Endothelial cell of umbilical vein (primary cell): ENCODE data around the gene PIGO. TPM values are rescaled to one million over a fixed set of nuclear protein-coding genes. Genes with fewer than 3 reads are reported as not detected.

Experiments used
- BruUV-seq: library from RNA; stranded (reverse); fragments of 400-500 nt; replicated peaks from 2 replicates; lab custom pipeline; 2021; lab: Mats Ljungman, UMichigan
- CTCF ChIA-PET: fragments of 300-600, 350-600 bp; sonication (Branson Sonifier 250); formaldehyde crosslinking; loops from one replicate; lab custom pipeline; 2021; ENCODE audit warnings: antibody characterized with exemption, inconsistent platforms; lab: Charles Lee
- POLR2A ChIA-PET: fragments of 300-600, 350-600 bp; sonication (Branson Sonifier 250); formaldehyde crosslinking; loops from one replicate; lab custom pipeline; 2021; ENCODE audit warnings: antibody characterized with exemption, inconsistent platforms; lab: Charles Lee
- DNase-seq: peaks from one replicate; pipeline ENCODE4 v3.0.0-alpha.2; 2011; ENCODE audit warnings: low read depth, low spot score
- FAIRE-seq: peaks from 2 replicates; lab custom pipeline; 2011; peaks lifted over from hg19 to GRCh38; lab: Jason Lieb, UNC
- H2AFZ ChIP-seq: 2 replicates; pipeline ENCODE4 v1.6.0; 2012; ENCODE audit warnings: low read depth, low read length, control low read depth, inconsistent platforms
- H3K27ac ChIP-seq: 2 replicates; pipeline ENCODE4 v1.5.1; 2011; ENCODE audit warnings: low read depth, mild to moderate bottlenecking, control low read depth, low read length, moderate library complexity; ENCODE audit not compliant: insufficient read depth
- H3K27me3 ChIP-seq, 2 experiments: 2 replicates each; pipeline versions ENCODE4 v1.6.0 to v1.6.1; 2011; ENCODE audit warnings: low read length in 2 of 2, mixed read lengths in 1 of 2; ENCODE audit not compliant: control insufficient read depth in 2 of 2, insufficient read depth in 2 of 2
- H3K36me3 ChIP-seq, 2 experiments: 2 replicates in 1 of 2; 3 replicates in 1 of 2; pipeline ENCODE4 v1.5.1; 2011; ENCODE audit warnings: low read length in 2 of 2, mild to moderate bottlenecking in 1 of 2, moderate library complexity in 1 of 2; ENCODE audit not compliant: control insufficient read depth in 2 of 2, insufficient read depth in 2 of 2; ENCODE audit errors: extremely low read depth in 1 of 2
- H3K4me1 ChIP-seq: 3 replicates; pipeline ENCODE4 v1.5.1; 2011; ENCODE audit warnings: mild to moderate bottlenecking, low read length; ENCODE audit not compliant: control insufficient read depth, insufficient read depth; ENCODE audit errors: extremely low read depth
- H3K4me2 ChIP-seq: 2 replicates; pipeline ENCODE4 v1.6.1; 2011; ENCODE audit warnings: low read length, control low read depth, mixed read lengths; ENCODE audit not compliant: insufficient read depth
- H3K4me3 ChIP-seq, 3 experiments: fragments of 200-600 bp in 1 of 3; sonication (generic), shearing (Covaris generic) in 1 of 3; replicated peaks in 1 of 3; 2 replicates each; pipeline ENCODE4 v1.5.1; 2011 to 2016; ENCODE audit warnings: control low read depth in 3 of 3, low read length in 3 of 3, mild to moderate bottlenecking in 2 of 3, inconsistent platforms in 1 of 3, low read depth in 1 of 3, moderate library complexity in 1 of 3; ENCODE audit not compliant: insufficient read depth in 1 of 3
- H3K79me2 ChIP-seq: 2 replicates; pipeline ENCODE4 v1.6.0; 2012; ENCODE audit warnings: low read length, inconsistent platforms; ENCODE audit not compliant: control insufficient read depth, insufficient read depth
- H3K9ac ChIP-seq: replicated peaks from 2 replicates; pipeline ENCODE3; 2011; ENCODE audit warnings: low read length, control low read depth; ENCODE audit not compliant: insufficient read depth; ENCODE audit errors: extremely low read depth
- H3K9me1 ChIP-seq: replicated peaks from 3 replicates; pipeline ENCODE4 v1.6.0; 2011; ENCODE audit warnings: mild to moderate bottlenecking, low read length; ENCODE audit not compliant: control insufficient read depth, insufficient read depth; ENCODE audit errors: extremely low read depth
- H3K9me3 ChIP-seq: replicated peaks from 2 replicates; pipeline ENCODE4 v1.5.1; 2012; ENCODE audit warnings: low read length, inconsistent platforms; ENCODE audit not compliant: control insufficient read depth, insufficient read depth
- H4K20me1 ChIP-seq: replicated peaks from 2 replicates; pipeline ENCODE3; 2011; ENCODE audit warnings: mild to moderate bottlenecking, low read length; ENCODE audit not compliant: control insufficient read depth, insufficient read depth; ENCODE audit errors: extremely low read depth
- EZH2 ChIP-seq: IDR thresholded peaks from 2 replicates; pipeline ENCODE4 v1.6.1; 2012; ENCODE audit warnings: borderline replicate concordance, low read depth, mild to moderate bottlenecking, moderate library complexity, low read length, inconsistent platforms; ENCODE audit not compliant: severe bottlenecking
- FOS ChIP-seq: IDR thresholded peaks from 2 replicates; pipeline ENCODE4 v1.6.1; 2011; ENCODE audit warnings: mild to moderate bottlenecking, low read length, moderate library complexity, borderline replicate concordance; ENCODE audit not compliant: insufficient read depth
- GATA2 ChIP-seq: IDR thresholded peaks from 2 replicates; pipeline ENCODE4 v1.7.0; 2011; ENCODE audit warnings: low read depth, mild to moderate bottlenecking, moderate library complexity, mixed read lengths, low read length; ENCODE audit not compliant: insufficient read length, insufficient read depth
- JUN ChIP-seq: IDR thresholded peaks from 2 replicates; pipeline ENCODE4 v1.6.1; 2011; ENCODE audit warnings: borderline replicate concordance, low read depth; ENCODE audit not compliant: insufficient read length, insufficient read depth
- MYC ChIP-seq: IDR thresholded peaks from one replicate; pipeline ENCODE4 v1.6.1; 2011; ENCODE audit warnings: mild to moderate bottlenecking, low read depth, low read length
- POLR2A ChIP-seq: IDR thresholded peaks from 2 replicates; pipeline ENCODE4 v1.6.1; 2012; ENCODE audit warnings: low read depth, mild to moderate bottlenecking, control low read depth, low read length
- POLR2AphosphoS5 ChIP-seq: IDR thresholded peaks from 2 replicates; pipeline ENCODE4 v1.6.1; 2012; ENCODE audit warnings: low read depth, mild to moderate bottlenecking, control low read depth, low read length, moderate library complexity; ENCODE audit not compliant: insufficient read depth
- dilution Hi-C: fragments of 300-500 bp; cut with MboI; formaldehyde crosslinking; loops from one replicate; pipeline ENCODE4 v1.15.0; 2019; ENCODE audit warnings: low sequenced_read_pairs; ENCODE audit not compliant: extremely low pct_ligation_motif_present
- intact Hi-C: fragments of 100-400 bp; cut with micrococcal nuclease; formaldehyde crosslinking; loops from one replicate; pipeline ENCODE4 v1.10.0; 2022
- polyA plus RNA-seq, 4 experiments: library from polyadenylated mRNA; depleted of rRNA in 3 of 4; stranded (reverse) in 3 of 4; unstranded in 1 of 4; fragments of >200 nt; gene quantifications; 2 replicates each; pipeline versions ENCODE4 v1.2.1 to v1.2.3, GENCODE V29; 2011 to 2012; ENCODE audit warnings: missing spikeins in 1 of 4
- total RNA-seq: library from RNA; stranded (reverse); gene quantifications from 2 replicates; pipeline ENCODE4 v1.2.3, GENCODE V29; 2021
- TF ChIP-seq, protein P1 (sequence below), 2 donors: IDR thresholded peaks; 1 replicate in 1 of 2; 2 replicates in 1 of 2; pipeline ENCODE4 v1.5.1; 2011; ENCODE audit warnings: low read length in 2 of 2, mild to moderate bottlenecking in 2 of 2, moderate library complexity in 2 of 2, control low read depth in 1 of 2, inconsistent platforms in 1 of 2, low read depth in 1 of 2; ENCODE audit not compliant: insufficient read depth in 1 of 2; ENCODE audit errors: extremely low read depth in 1 of 2
- TF ChIP-seq, protein P2 (sequence below): IDR thresholded peaks from 2 replicates; pipeline ENCODE4 v1.6.1; 2011; ENCODE audit not compliant: insufficient read depth, insufficient read length

Gene PIGO
- total and polyA plus RNA-seq, 2 donors (not counting 3 experiments of a cell fraction or from before 2014, with no cell fraction given): 23.5 to 27.3 TPM

DNA sequence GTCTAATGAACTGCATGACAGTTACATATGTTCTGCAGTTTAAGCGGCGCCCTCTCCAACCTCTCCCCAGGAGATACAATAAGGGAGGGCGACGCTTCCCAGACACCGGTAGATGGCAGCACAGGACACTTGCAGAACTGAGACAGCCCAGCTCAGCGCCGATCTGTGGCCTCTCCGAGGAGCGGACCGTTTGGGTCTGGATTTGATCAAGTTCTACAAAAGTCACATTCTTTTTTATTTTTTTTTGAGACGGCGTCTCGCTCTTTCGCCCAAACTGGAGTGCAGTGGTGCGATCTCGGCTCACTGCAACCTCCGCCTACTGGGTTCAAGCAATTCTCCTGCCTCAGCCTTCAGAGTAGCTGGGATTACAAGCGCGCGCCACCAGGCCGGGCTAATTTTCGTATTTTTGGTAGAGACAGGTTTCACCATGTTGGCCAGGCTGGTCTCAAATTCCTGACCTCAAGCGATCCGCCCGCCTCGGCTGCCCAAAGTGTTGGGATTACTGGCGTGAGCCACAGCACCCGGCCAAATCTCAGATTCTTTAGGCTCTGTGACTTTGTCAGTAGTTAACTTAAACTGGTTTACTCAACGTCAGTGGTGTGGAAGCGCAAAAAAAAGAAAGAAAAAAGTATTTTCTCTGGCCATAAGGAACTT, 20.6 kb upstream of the PIGO start:
- Histone ChIP-seq H3K79me2 (peaks cover 6% of the 10 kb centered on the region), H3K4me3 (peak overlapping the region in 2 of 3 experiments; percentile 53 to 67), H3K4me1 (peaks cover 31% of the 10 kb centered on the region), H2AFZ (peak overlapping the region; percentile 83), H3K9me1 (no peaks in the 10 kb centered on the region), H3K9ac (no peak overlapping the region), H3K36me3 (no peaks in the 10 kb centered on the region), H3K27me3 (no peaks in the 10 kb centered on the region), H4K20me1 (no peaks in the 10 kb centered on the region), H3K9me3 (no peaks in the 10 kb centered on the region), H3K27ac (no peak overlapping the region), H3K4me2 (peak overlapping the region; percentile 85)
- BruUV-seq: no TSS peak
- dilution Hi-C loops (no loop called here), intact Hi-C loops (loop anchor here (1.0 to 2.0 kb wide), 7 partner anchors 45 to 437 kb away; partner anchors contain the start of genes DNAJB5 and UNC13B)
- POLR2A ChIA-PET: no interaction called here
- DNase-seq (peak; percentile 88), FAIRE-seq (peak; percentile 99)
- TF ChIP-seq, protein P1, sequence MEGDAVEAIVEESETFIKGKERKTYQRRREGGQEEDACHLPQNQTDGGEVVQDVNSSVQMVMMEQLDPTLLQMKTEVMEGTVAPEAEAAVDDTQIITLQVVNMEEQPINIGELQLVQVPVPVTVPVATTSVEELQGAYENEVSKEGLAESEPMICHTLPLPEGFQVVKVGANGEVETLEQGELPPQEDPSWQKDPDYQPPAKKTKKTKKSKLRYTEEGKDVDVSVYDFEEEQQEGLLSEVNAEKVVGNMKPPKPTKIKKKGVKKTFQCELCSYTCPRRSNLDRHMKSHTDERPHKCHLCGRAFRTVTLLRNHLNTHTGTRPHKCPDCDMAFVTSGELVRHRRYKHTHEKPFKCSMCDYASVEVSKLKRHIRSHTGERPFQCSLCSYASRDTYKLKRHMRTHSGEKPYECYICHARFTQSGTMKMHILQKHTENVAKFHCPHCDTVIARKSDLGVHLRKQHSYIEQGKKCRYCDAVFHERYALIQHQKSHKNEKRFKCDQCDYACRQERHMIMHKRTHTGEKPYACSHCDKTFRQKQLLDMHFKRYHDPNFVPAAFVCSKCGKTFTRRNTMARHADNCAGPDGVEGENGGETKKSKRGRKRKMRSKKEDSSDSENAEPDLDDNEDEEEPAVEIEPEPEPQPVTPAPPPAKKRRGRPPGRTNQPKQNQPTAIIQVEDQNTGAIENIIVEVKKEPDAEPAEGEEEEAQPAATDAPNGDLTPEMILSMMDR (IDR thresholded peaks at IDR 0.05; ENCODE audit: extremely low read depth in 1 of 2, insufficient read depth in 1 of 2, low read depth in 1 of 2, low read length in 2 of 2): peak; percentile 92
- TF ChIP-seq JUN: no peak
- CTCF ChIA-PET: interaction anchor here (0.6 to 4.6 kb wide), 34 partner anchors 13 to 447 kb away, joined by 3 to 109 read pairs (median 4); partner anchors contain the start of gene UNC13B

DNA sequence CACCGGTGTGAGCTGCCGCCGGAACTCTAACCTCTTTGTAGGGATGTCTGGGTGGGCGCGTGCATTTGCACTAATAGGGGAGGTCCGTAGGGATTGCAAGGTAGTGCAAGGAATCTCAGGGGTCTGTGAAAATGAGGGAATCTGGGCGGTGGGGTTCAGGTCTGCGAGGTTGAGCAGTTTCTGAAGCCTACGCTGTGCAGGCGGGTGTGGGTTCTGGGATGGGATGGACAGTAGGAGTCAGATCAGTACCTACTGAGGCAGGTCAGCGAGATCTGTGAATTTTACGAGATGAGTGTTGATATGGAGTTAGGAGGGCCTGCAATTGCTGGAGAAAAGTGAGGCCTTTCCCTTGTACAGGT, 20.1 kb upstream of the PIGO start:
- Histone ChIP-seq H3K27ac (no peak overlapping the region), H4K20me1 (no peaks in the 10 kb centered on the region), H3K27me3 (no peaks in the 10 kb centered on the region), H3K9me1 (no peaks in the 10 kb centered on the region), H3K4me3 (peak overlapping the region; percentile 19 to 67 (median 53)), H3K4me1 (peaks cover 35% of the 10 kb centered on the region), H2AFZ (peak overlapping the region; percentile 83), H3K79me2 (peaks cover 8% of the 10 kb centered on the region), H3K4me2 (peak overlapping the region; percentile 85), H3K9me3 (no peaks in the 10 kb centered on the region), H3K36me3 (no peaks in the 10 kb centered on the region), H3K9ac (no peak overlapping the region)
- FAIRE-seq: no peak
- dilution Hi-C loops (no loop called here), intact Hi-C loops (loop anchor here (1.0 to 2.0 kb wide), 7 partner anchors 46 to 438 kb away; partner anchors contain the start of genes DNAJB5 and UNC13B)
- BruUV-seq: no TSS peak
- CTCF ChIA-PET: interaction anchor here (0.6 to 4.6 kb wide), 34 partner anchors 13 to 447 kb away, joined by 3 to 109 read pairs (median 4); partner anchors contain the start of gene UNC13B
- DNase-seq: no peak
- TF ChIP-seq EZH2 (no peak), JUN (no peak), MYC (no peak), FOS (no peak), POLR2AphosphoS5 (no peak), GATA2 (no peak), POLR2A (no peak)
- TF ChIP-seq, protein P2, sequence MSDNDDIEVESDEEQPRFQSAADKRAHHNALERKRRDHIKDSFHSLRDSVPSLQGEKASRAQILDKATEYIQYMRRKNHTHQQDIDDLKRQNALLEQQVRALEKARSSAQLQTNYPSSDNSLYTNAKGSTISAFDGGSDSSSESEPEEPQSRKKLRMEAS: no peak
- TF ChIP-seq, protein P1 (IDR thresholded peaks at IDR 0.05; ENCODE audit: extremely low read depth in 1 of 2, insufficient read depth in 1 of 2, low read depth in 1 of 2, low read length in 2 of 2): no peak
- POLR2A ChIA-PET: interaction anchor here (0.7 to 1.1 kb wide), 2 partner anchors 13 to 45 kb away, joined by 3 to 6 read pairs; no protein-coding TSS in a partner anchor
